LoVo (cell line): ENCODE results near the gene ZBTB20.

Source experiments
- DNase-seq: peaks from one replicate; pipeline ENCODE4 v3.0.0-alpha.2; 2016; ENCODE audit warnings: low spot score

The ZBTB20 gene

GRCh38 chr3:114928989-114929640 lies 218.0 kb downstream of the ZBTB20 start:
- no peak for DNase-seq

DNA sequence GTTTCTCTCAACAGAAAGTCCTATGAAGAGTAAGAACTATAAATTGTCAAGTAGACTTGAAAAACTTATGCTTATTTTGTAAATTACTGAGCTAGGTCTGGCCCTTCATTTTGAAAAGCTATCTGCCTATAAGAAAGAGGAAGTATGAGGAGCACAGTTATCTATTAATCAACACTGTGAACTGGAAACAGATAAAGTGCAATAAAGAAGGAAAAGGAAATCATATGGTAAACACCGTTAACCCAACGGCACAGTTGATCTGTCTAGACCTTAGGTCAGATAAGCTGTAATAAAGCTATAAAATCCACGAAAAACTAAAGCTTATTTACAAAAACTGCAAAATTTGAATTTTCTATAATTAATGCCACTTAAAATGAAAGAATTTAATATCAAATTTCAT lies 242.5 kb downstream of the ZBTB20 start:
- DNase-seq: no peak

- no peak for DNase-seq
Observed at GRCh38 chr3:114903213-114903612, 243.9 kb downstream of the ZBTB20 start.

DNA sequence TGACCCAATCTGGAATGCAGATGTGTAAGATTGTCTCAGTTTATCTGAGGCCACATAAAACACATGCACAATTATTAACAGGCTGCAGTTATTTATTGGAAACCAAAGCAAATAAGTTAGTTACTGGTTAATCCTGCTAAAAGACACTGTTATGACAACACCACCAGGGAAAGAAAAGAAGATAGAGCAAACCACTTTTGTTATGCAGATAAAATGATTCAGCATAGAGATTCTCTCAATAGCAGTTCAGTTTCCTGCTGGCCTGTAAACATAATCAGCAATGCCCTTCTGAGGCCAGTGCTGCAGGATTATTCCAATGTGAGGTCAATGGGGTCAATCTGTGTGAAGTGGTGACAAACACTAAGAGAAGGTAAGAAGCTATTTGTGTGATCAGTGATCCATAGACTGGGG lies 244.4 kb downstream of the ZBTB20 start:
- DNase-seq: no peak

DNA sequence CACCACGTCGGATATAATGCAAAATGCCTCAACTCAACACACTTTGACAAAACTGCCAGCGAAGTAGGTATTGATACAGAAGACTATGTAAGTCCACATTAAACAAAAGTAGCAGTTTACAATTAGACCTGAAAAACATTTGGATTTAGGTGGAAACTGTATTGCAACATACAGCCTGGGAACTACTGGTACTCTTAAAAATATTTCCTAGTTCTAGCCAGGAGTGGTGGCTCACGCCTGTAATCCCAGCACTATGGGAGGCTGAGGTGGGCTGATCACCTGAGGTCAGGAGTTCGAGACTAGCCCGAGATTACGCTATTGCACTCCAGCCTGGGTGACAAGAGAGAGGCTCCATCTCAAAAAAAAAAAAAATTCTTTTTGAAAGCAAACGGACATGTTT lies 246.2 kb downstream of the ZBTB20 start:
- DNase-seq: no peak

DNA sequence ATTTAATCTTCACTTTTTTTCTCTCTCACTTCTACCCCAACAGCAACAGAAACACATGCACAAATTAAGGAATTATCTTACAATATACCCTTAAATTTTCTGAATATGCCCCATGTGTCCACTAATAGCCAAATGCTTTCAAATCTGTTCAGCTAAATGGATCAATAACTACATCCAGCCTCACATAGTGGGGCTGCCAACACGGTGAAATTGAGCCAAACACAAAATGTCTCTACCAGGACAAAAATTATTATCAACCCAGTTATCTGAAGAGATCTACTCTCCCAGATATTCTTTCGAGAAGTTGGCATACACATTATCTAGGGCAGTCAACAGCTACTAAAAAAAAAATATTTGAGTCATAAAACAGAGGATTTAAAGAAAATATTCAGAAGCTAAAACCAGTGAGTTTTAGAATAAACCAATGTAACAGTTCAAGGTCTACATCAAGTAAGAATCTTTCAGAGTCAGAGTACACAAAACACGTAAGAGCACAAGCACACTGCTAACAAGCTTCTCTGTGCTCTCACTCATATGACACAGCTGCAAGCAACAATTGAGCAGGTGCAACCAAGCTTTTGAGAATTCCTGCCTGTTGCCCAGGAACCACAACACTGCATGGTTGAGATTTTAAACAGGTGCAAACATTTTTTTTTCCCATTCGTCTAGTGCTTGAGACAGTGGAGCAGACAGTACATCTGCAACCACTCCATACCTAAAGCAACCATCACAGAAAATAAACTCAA lies 247.7 kb downstream of the ZBTB20 start:
- DNase-seq: no peak

DNA sequence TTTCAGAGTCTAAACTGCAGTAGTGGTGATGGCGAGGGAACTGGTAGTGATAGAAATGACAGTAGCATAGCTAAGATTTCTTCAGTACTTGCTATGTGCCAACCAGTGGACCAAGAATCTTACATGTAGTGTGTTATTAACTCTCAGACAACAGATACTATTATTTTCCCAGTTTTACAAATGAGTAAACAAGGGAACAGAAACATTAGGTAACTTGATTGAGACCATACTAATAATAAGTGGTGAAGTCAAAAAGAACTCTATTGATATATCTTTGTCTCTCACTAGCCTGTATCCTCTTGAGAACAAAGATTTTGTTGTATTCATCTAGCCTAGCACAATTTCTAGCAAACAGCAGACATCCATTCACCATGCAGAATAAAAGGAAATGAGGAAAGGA lies 250.1 kb downstream of the ZBTB20 start:
- no peak for DNase-seq

- DNase-seq: no peak
Observed at GRCh38 chr3:114893361-114893760, 253.7 kb downstream of the ZBTB20 start.

GRCh38 chr3:114892880-114893279 lies 254.2 kb downstream of the ZBTB20 start:
- no peak for DNase-seq

DNA sequence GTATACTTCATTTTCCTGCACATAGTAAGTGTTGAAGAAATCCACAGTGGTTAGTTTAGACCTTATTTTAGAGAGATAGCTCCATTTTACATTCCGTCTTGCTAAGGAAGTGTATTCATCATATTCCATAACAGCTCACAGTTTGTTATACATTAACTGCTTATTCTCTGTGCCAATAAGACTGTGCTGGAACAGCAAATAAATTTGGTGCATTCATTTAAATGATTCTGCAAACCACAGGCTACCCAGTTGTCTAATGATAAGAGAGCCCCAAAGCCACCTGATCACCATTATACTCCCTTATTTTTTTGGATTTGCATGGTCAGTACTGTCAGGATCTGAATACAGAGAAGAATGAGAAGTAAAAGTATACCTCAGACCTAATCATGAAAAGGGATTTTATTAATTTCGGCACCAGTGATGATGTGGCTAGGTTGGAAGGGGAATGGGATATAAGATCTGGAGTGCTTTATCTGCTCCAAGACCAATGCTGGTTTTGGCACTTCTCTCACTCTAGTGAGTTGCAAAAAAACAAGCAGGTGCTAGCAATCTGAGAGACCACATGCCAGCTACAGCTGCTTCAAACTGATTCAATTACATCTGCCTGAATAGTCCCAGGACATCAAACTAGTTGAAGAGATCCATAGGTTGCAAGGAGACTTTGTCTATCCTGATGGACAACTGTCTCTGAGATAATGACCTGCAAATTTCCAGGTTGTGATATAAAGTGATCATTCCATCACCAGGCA lies 254.8 kb downstream of the ZBTB20 start:
- DNase-seq: no peak

DNA sequence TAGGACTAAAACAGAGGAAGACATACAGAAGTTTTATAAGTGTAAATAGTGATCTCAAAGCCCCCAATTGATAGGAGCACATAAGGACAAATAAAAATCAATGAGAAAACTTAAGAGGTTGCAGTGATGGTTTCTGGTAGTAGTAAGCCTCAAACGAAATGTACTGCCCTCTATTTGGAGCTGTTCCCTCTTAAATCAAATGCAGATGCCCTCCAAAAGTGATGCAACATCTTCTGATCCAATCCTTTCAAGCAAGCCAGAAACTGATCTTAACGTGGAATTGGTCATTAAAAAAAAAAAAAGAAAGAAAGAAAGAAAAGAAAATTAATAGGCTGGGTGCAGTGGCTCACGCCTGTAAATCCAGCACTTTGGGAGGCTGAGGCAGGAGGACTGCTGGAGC lies 259.3 kb downstream of the ZBTB20 start:
- DNase-seq: no peak

- no peak for DNase-seq
Observed at GRCh38 chr3:114886905-114887304, 260.2 kb downstream of the ZBTB20 start.

- DNase-seq: no peak
Observed at GRCh38 chr3:114884213-114884923, 262.7 kb downstream of the ZBTB20 start.

DNA sequence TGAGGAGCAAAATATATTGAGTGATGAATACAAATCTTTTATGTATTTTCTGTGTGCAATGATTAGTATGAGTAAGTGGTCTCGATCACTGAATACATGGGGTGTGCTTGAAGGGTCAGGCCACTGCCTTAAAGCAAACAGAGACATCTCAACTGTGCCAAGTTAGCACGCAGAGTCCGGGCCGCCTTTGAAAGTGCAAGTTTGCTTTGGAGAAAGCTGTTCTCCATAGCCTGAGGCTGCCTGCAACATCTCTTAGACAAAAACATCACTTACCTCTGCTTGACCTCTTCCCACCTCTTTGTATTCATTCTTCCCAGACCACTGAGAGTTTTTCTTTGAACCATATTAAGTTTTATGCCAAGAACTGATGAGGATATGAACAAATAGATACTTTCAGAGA lies 267.0 kb downstream of the ZBTB20 start:
- no peak for DNase-seq

DNA sequence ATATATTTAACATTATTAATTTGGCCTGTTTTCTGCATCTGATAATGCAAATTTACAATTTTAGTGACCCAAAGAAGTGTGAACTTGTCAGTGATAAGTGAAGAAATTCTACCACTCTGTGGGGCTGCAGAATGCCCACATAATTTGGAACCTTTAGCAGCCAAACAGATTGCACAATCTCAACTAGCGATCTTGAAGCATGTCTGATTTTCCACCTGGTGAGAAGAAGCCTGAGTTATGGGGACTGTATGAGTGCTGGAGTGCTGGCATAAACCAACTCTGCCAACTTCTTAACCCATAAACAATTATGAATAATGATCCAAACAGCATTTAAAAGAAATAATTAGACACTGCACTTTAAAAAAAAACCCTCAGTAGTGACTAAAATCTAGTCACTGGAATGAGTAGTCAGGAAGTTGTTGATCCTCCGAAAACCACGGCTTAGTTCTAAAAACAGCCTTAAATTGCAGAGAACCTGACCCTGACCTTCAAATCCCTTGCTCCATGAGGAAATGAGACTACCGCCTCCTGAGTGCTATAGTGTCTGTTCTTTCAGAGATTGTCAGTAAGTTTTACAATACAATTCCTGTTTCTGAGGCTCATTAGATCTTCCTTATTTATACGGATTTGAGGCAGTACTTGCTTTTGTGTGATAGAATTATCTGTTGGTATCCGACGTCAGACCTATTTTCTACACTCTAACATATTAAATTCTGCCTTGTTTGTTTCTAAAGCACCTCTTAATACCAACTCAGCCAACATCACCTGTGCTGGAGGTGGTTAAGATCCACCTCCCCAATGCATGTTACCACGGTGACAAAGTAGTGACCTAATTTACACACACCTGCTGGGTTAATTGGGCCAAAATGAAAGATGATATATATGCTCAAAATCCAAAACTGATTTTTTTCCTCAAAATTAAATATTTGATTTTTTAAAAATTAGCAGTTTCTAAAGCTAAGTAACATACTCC lies 267.7 kb downstream of the ZBTB20 start:
- DNase-seq: no peak

GRCh38 chr3:114878114-114878839 lies 268.8 kb downstream of the ZBTB20 start:
- DNase-seq: no peak

GRCh38 chr3:114877378-114878113 lies 269.5 kb downstream of the ZBTB20 start:
- no peak for DNase-seq

- DNase-seq: no peak
Observed at GRCh38 chr3:114874522-114874971, 272.5 kb downstream of the ZBTB20 start.

- no peak for DNase-seq
Observed at GRCh38 chr3:114873591-114873990, 273.5 kb downstream of the ZBTB20 start.

- DNase-seq: no peak
Observed at GRCh38 chr3:114872588-114872987, 274.5 kb downstream of the ZBTB20 start.
